ENCODE data around the gene SH3YL1.
"Not testable (repeated sequence)": the region's sequence is repeated elsewhere in the genome, so short reads cannot be mapped to it uniquely, and the experiment has no call there.

The SH3YL1 gene

DNA sequence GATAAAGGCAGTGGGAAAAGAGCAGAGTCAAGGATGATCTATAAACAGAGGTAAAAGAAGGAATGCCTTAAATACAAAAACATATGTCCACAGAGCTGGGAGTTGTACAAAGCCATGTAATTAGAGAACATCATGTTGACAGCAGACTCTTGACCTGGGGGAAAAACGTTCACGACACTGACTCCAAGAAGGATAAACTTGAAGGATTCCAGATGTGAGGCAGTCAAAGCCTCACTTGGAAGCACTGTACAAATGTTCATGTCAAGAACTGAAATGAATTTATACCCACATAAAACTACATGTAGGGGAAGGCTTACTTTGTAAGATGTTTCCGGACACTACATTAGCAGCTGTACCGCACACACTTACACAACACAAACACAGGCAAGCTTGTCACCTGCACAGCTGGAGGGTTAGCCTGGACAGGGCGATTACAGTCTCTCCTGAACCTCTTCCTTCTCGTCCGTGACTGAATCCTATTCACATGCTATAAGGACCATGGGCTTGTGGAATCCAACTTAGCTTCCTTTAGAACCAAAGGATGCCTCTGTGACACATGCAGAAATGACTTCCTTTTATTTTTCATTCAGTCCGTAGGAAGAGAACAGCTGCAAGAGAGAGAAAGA is 88.6 kb downstream of the SH3YL1 start:
- DNase-seq, result no peak

DNA sequence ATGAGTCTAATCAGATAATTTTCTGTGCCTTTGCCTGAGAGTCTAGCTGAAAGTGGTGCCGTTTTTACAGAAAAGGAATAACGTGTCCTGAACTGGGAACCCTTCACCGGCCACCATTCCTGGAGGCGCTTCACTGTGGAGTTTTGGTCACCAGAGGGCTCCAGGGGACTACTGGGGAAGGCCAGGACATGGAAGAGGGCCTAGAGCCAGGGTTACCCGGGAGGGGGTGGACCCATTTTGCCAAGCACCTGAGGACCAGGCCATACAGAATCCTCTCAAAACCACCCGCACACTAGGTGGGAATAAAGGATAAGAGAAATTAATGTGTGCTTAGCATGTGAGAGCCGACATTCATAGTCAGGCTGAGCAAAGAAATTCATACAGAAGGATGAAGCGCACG is 91.7 kb downstream of the SH3YL1 start:
- DNase-seq, result not testable (repeated sequence)

DNA sequence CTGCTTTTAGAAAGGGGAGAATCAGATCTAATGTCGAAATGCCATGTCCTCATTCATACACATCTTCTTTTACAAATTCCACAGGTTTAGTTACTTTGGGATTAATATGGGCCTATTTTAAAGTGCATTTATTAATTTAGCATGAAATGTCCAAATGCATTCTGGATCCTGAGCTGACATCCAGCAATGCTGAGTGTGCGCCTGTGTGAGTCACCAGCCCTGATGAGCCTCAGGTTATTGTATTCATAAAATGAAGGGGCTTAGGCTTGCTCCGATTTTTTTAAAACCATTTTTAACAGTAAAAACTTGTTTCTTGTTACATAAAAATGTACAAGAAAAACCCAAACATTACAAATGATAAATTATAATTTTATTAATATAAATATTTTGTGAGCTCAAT is 94.1 kb downstream of the SH3YL1 start:
- DNase-seq, result no peak

Data from NCI-H2171 treated with DMSO at 0.1 percent for 48 hours (cell line).